ENCODE data around the gene SARS2. TPM values are rescaled to one million over a fixed set of nuclear protein-coding genes. Genes with fewer than 3 reads are reported as not detected.
"Not testable (repeated sequence)": the region's sequence is repeated elsewhere in the genome, so short reads cannot be mapped to it uniquely, and the experiment has no call there.

The SARS2 gene
- total RNA-seq, 2 donors from 2014 or later: 8.2 to 9.5 TPM

- DNase-seq (ENCODE audit: low spot score): no peak
- intact Hi-C loops (cut with DNase I): loop anchor here in 1 of 2 donors (2.0 kb wide), 1 partner anchor 26 kb away; no protein-coding TSS in a partner anchor
Observed at GRCh38 chr19:38878575-38879399, 51.8 kb downstream of the SARS2 start.

- DNase-seq (ENCODE audit: low spot score): no peak
- intact Hi-C loops (cut with DNase I): loop anchor here in 1 of 2 donors (2.0 kb wide), 1 partner anchor 25 kb away; no protein-coding TSS in a partner anchor
Observed at GRCh38 chr19:38877781-38878574, 52.6 kb downstream of the SARS2 start, which contains the start of gene RINL. Gene RINL, minus strand, starts transcription at chr19:38878275. Its CDS starts 1,533 bp downstream, at chr19:38876742.

DNA sequence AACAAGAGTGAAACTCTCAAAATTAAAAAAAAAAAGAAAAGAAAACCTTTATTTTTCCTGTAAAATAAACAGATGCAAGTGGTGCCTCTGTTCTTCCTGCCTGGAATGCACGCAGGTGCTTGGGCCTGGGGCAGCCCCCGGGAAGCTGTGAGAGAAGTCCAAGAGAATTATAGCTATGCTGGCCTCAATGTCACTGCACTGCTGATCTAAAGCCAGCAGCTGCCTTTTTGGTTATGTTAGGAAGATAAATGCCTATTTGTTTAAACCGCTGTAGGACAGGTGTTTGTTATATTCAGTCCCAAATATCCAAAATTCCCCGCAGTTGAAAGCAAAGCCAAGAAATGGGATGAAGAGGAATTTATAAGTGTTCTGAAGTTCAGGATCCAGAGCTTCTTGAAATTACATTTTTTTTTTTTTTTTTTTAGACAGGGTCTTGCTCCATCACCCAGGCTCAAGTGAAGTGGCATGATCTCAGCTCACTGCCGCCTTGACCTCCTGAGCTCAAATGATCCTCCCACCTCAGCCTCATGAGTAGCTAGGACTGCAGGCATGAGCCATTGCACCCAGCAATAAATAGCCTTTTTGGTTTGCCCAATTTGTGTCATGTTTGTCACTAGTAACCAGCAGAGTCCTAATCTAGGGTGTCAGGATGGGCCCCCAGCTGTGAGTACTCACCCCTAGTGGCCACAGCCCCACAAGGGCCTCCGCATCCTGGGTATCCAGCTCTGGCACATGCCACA lies 54.7 kb downstream of the SARS2 start:
- intact Hi-C loops (cut with DNase I): no loop called here
- no peak for DNase-seq (ENCODE audit: low spot score)

DNA sequence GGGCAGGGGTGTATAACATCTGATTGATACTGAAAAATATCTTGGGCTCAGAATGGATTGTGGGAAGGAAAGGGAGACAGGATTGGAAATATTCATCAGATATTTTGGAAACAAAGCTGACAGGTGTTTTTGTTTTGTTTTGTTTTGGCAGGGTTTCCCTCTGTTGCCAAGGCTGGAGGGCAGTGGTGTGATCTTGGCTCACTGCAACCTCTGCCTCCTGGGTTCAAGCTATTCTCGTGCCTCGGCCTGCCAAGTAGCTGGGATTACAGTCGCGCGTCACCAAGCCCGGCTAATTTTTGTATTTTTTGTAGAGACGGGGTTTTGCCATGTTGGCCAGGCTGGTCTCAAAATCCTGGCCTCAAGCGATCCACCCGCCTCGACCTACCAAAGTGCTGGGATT lies 57.2 kb downstream of the SARS2 start:
- DNase-seq (ENCODE audit: low spot score); intact Hi-C loops (cut with DNase I): not testable (repeated sequence)

DNA sequence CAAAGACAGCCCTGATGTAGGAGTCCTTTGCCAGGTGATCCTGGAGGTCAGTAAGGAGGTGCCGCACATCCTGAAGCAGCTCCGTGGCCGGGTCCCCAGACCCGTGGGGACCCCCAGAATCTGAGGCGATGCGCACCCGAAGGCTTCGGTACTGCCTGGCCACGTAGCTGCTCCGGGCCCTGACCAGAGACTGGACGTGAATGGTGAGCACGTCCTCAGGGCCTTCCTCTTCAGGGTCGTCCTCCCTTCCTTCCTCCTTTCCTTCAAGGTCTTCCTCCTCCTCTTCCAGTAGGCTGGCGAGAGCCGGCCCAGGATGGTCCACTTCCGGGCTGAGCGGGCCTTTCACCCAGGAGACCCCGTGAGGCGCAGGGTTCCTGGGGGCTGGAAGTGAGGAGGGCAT lies 60.0 kb downstream of the SARS2 start:
- DNase-seq (ENCODE audit: low spot score): no peak
- intact Hi-C loops (cut with DNase I): no loop called here

DNA sequence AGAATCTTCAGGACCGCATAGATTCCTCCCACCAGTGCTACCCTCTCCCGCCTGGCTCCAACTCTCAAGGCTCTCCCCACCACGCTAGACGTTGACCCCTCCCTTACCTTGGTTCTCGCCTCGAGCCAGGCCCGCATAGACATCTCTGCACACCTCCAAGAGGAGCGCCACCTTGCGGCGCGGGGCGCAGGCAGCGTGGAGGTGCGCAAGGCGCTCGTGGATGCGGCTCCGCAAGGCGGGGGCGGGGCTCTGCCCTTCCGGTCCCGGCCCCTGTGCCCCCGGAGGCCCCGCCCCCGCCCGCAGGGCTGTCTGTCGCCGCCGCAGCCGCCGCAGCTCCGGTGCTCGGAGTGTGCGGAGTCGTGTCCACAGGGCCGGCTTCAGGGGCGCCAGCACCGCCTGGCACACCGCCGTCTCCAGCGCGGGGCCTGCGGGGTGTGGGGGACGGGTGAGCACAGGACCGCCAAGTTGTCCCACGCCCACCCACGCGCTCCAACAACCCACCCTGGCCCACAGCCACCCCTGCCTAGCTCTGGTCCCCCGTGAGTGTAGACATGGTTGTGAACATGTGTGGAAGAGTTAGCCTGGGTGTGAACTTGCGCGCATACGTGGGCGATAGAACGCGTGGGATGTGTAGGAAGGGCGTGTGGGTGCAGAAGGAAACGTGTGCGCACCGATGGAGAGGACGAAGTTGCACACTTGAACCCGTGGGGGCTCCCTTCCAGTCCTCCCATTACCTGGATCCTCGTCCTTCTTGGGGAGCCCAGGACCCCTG lies 60.5 kb downstream of the SARS2 start:
- peak; percentile 91 for DNase-seq (ENCODE audit: low spot score)
- intact Hi-C loops (cut with DNase I): no loop called here

DNA sequence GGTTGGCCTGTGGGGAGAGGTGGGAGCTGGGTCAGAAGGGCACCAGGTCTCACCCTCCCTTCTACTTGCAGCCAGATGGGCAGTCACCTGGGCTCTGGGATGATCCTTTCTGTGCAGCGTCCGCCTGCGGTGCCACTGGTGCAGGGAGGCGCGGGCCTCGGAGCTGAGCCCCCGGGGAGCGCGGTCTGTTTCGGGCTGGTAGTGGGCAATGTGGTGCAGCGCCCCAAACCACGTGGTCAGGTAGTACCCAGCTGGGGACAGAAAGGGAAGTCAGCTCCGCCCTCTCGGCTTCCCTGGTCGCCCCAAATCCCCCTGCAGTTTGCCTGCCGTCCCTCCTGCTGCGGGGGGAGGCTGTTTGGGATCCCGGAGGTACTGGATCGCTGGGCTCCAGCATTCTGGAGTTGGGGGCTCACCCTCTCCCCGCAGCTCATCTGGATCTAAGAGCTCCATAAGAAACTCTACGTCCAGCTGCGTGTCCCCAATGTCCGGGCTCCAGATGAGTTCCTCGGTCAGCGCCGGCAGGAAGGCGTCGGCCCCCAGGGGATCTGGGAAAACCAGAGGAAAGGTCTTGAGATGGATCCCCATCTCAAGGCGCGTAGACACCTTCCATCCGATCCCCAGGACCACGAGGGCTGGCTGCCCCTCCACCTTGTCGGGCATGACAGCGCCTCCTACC lies 61.3 kb downstream of the SARS2 start:
- DNase-seq (ENCODE audit: low spot score): no peak
- intact Hi-C loops (cut with DNase I): no loop called here

DNA sequence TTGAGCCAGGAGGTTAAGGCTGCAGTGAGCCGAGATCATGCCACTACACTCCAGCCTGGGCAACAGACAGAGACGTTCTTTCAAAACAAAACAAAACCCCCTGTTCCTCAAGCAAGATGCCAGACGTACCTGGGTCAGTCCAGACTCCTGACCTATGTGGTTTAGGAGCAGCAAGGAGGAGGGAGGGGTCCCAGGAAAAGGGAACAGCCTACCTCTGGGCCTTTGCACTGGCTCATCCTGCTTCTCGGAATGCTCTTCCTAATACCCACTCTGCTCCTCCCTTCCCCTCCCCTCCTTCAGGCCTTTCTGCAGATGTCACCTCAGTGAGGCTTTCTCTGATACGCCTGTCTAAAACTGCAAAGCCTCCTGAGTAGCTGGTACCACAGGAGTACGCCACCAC lies 62.0 kb downstream of the SARS2 start:
- intact Hi-C loops (cut with DNase I): no loop called here
- no peak for DNase-seq (ENCODE audit: low spot score)

DNA sequence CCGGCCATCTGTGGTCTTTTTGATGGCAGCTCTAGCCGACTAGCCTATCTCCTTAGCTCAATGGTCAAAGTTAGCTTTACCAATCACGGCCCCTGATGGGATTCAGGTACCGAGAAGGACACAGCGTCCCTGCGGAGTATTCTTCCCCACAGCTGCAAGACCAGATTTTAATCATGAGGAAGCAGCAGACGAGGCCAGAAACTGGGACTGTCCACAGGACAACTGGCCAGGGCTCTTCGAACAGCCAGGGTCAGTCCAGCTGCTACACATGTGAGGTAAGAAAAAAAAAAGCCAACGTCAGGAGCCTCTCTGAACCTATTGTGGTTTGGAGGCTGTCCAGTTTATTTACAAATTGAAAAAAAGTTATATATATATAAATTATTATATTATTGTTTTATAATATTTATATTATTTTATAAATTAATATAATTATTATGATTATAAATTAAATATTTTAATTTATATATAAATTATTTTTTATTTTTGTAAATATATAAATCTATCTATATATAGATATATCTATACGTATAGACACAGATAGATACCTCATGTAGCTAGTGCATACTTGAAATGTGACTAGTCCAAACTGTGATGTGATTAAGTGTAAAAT lies 63.3 kb downstream of the SARS2 start:
- DNase-seq (ENCODE audit: low spot score): no peak
- intact Hi-C loops (cut with DNase I): no loop called here

Other genes starting within 250 kb of the SARS2 start
- gene CAPN12, start 186.3 kb downstream of the SARS2 start, total RNA-seq: 1 to 10 TPM; 1.9 to 2.9 TPM
- gene LGALS7, start 157.2 kb downstream of the SARS2 start, total RNA-seq: not detected
- not detected for gene LGALS7B, start 141.6 kb downstream of the SARS2 start, total RNA-seq
- gene LGALS4, start 117.8 kb downstream of the SARS2 start, total RNA-seq: under 1 TPM in 1 of 2 donors, not detected in 1; 0.86 TPM
- 100 to 1,000 TPM; 100 to 158 TPM for gene ECH1, start 99.0 kb downstream of the SARS2 start, total RNA-seq
- 100 to 1,000 TPM; 191 to 194 TPM for gene HNRNPL, start 80.8 kb downstream of the SARS2 start, total RNA-seq
- gene RINL, start 52.5 kb downstream of the SARS2 start, total RNA-seq: 1 to 10 TPM; 5.8 to 6.1 TPM
- gene SIRT2, start 31.1 kb downstream of the SARS2 start, total RNA-seq: 10 to 100 TPM; 41.7 to 48.1 TPM
- gene NFKBIB, start 30.8 kb downstream of the SARS2 start, total RNA-seq: 10 to 100 TPM; 19.3 to 23.1 TPM
- under 1 TPM; 0.24 to 0.37 TPM for gene CCER2, start 18.6 kb downstream of the SARS2 start, total RNA-seq
- gene MRPS12, start 181 bp upstream of the SARS2 start, total RNA-seq: 10 to 100 TPM; 17.8 to 21.4 TPM
- 10 to 100 TPM; 17.4 to 23.0 TPM for gene FBXO17, start 45.0 kb upstream of the SARS2 start, total RNA-seq
- 10 to 100 TPM in 1 of 2 donors, 1 to 10 TPM in 1; 8.5 to 10.0 TPM for gene FBXO27, start 101.8 kb upstream of the SARS2 start, total RNA-seq
- gene ACP7, start 153.6 kb upstream of the SARS2 start, total RNA-seq: not detected
- gene PAK4, start 195.0 kb upstream of the SARS2 start, total RNA-seq: 10 to 100 TPM; 15.0 to 17.3 TPM